ENCODE measurements around the gene SUSD4. TPM values are rescaled to one million over a fixed set of nuclear protein-coding genes. Genes with fewer than 3 reads are reported as not detected.

The SUSD4 gene
- total and polyA plus RNA-seq, 2 of the 4 experiments (the other 2 are of a cell fraction), result 1.8 to 2.7 TPM

DNA sequence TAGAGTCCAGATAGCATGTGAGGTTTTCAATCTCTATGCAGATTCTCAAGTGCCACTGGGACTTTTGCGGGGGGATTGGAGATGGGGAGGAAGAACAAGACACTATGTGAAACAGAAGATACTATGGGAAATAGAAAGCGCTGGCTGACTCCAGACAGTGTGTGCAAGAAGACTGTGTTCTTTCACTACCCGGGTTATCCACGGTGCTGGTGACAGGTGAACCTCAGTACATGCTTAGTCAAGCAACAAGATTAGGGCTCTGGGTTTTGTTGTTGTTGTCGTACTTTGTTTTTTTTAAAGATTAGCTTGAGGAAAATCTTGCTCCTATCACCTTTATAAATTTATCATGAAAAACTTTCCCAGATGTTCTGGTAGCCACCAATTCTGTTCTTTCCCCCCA lies 56.4 kb downstream of the SUSD4 start:
- Histone ChIP-seq H3K14ac (replicated peaks; ENCODE audit: low read depth, low read length) (no peak overlapping the region), H3K18ac (ENCODE audit: low read depth, low read length) (no peak overlapping the region), H2BK120ac (ENCODE audit: low read depth, low read length) (no peak overlapping the region), H3K9me1 (ENCODE audit: insufficient read depth, low read length) (no peaks in the 10 kb centered on the region), H2AK9ac (replicated peaks; ENCODE audit: low read depth, low read length, poor library complexity) (no peak overlapping the region), H3K79me1 (ENCODE audit: low read depth in 1 of 2, low read length in 2 of 2) (no peaks in the 10 kb centered on the region), H3K4me3 (ENCODE audit: insufficient read depth, low read depth, low read length) (no peak overlapping the region), H2AFZ (replicated peaks; ENCODE audit: low read length, poor library complexity) (no peak overlapping the region), H2BK5ac (ENCODE audit: low read depth, low read length, poor library complexity, severe bottlenecking) (no peak overlapping the region), H2BK20ac (ENCODE audit: low read depth, low read length) (no peak overlapping the region), H3K9me3 (ENCODE audit: control insufficient read depth, insufficient read depth, low read length) (peaks cover 2% of the 10 kb centered on the region; the same call in 1 of the 2 replicates), H3K56ac (ENCODE audit: extremely low read depth, insufficient read depth, low read length) (no peak overlapping the region), H3K27ac (ENCODE audit: insufficient read depth, low read length) (no peak overlapping the region), H4K91ac (ENCODE audit: insufficient read depth, low read depth, low read length) (no peak overlapping the region), H3K23ac (ENCODE audit: low read depth, low read length) (no peak overlapping the region), H3K9ac (ENCODE audit: low read depth, low read length) (no peak overlapping the region), H3K4me2 (ENCODE audit: low read depth, low read length) (no peak overlapping the region), H3K36me3 (ENCODE audit: control insufficient read depth, insufficient read depth, low read length) (no peaks in the 10 kb centered on the region), H4K20me1 (ENCODE audit: insufficient read depth, low read length) (no peaks in the 10 kb centered on the region), H3K4ac (ENCODE audit: low read depth, low read length) (no peak overlapping the region), H4K5ac (ENCODE audit: low read depth, low read length) (no peak overlapping the region), H3K27me3 (ENCODE audit: control insufficient read depth, insufficient read depth, low read length) (peaks cover 2% of the 10 kb centered on the region), H2AK5ac (ENCODE audit: low read depth, low read length) (no peak overlapping the region), H2BK15ac (ENCODE audit: low read depth, low read length) (no peak overlapping the region), H4K8ac (ENCODE audit: low read depth in 2 of 2, low read length in 2 of 2) (no peak overlapping the region), H3K4me1 (ENCODE audit: control insufficient read depth, insufficient read depth, low read length) (no peaks in the 10 kb centered on the region)
- intact Hi-C loops (cut with micrococcal nuclease) (no loop called here), in situ Hi-C loops (cut with MboI; ENCODE audit: low sequenced_read_pairs) (no loop called here), dilution Hi-C loops (cut with HindIII; ENCODE audit: low sequenced_read_pairs, unreplicated experiment) (no loop called here)
- TF ChIP-seq FOS (IDR thresholded peaks at IDR 0.05; ENCODE audit: low read depth, low read length) (no peak), CHD1 (IDR thresholded peaks at IDR 0.05; ENCODE audit: low read depth, low read length) (no peak), SMC3 (IDR thresholded peaks at IDR 0.05; ENCODE audit: low read depth, low read length) (no peak), RFX5 (IDR thresholded peaks at IDR 0.05; ENCODE audit: low read depth, low read length) (no peak), CEBPB (IDR thresholded peaks at IDR 0.05; ENCODE audit: low read depth, low read length) (no peak), POLR2A (IDR thresholded peaks at IDR 0.05; ENCODE audit: low read depth, low read length) (no peak), MAZ (IDR thresholded peaks at IDR 0.05; ENCODE audit: borderline replicate concordance, low read depth, low read length) (no peak), MAFK (IDR thresholded peaks at IDR 0.05; ENCODE audit: low read depth, low read length) (no peak), MXI1 (IDR thresholded peaks at IDR 0.05; ENCODE audit: borderline replicate concordance, low read depth, low read length) (no peak), RAD21 (IDR thresholded peaks at IDR 0.05; ENCODE audit: low read length) (no peak), NFE2L2 (IDR thresholded peaks at IDR 0.05; ENCODE audit: low read depth, low read length) (no peak), RCOR1 (IDR thresholded peaks at IDR 0.05; ENCODE audit: insufficient replicate concordance, low read length) (no peak), BHLHE40 (IDR thresholded peaks at IDR 0.05; ENCODE audit: low read depth, low read length) (no peak)
- TF ChIP-seq, protein P1, sequence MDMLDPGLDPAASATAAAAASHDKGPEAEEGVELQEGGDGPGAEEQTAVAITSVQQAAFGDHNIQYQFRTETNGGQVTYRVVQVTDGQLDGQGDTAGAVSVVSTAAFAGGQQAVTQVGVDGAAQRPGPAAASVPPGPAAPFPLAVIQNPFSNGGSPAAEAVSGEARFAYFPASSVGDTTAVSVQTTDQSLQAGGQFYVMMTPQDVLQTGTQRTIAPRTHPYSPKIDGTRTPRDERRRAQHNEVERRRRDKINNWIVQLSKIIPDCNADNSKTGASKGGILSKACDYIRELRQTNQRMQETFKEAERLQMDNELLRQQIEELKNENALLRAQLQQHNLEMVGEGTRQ (IDR thresholded peaks at IDR 0.05; ENCODE audit: low read depth, low read length), result no peak
- TF ChIP-seq, protein P2, sequence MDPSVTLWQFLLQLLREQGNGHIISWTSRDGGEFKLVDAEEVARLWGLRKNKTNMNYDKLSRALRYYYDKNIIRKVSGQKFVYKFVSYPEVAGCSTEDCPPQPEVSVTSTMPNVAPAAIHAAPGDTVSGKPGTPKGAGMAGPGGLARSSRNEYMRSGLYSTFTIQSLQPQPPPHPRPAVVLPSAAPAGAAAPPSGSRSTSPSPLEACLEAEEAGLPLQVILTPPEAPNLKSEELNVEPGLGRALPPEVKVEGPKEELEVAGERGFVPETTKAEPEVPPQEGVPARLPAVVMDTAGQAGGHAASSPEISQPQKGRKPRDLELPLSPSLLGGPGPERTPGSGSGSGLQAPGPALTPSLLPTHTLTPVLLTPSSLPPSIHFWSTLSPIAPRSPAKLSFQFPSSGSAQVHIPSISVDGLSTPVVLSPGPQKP (IDR thresholded peaks at IDR 0.05; ENCODE audit: borderline replicate concordance, low read depth, low read length), result no peak
- TF ChIP-seq, protein P3, sequence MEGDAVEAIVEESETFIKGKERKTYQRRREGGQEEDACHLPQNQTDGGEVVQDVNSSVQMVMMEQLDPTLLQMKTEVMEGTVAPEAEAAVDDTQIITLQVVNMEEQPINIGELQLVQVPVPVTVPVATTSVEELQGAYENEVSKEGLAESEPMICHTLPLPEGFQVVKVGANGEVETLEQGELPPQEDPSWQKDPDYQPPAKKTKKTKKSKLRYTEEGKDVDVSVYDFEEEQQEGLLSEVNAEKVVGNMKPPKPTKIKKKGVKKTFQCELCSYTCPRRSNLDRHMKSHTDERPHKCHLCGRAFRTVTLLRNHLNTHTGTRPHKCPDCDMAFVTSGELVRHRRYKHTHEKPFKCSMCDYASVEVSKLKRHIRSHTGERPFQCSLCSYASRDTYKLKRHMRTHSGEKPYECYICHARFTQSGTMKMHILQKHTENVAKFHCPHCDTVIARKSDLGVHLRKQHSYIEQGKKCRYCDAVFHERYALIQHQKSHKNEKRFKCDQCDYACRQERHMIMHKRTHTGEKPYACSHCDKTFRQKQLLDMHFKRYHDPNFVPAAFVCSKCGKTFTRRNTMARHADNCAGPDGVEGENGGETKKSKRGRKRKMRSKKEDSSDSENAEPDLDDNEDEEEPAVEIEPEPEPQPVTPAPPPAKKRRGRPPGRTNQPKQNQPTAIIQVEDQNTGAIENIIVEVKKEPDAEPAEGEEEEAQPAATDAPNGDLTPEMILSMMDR (conservative IDR thresholded peaks at IDR 0.05; ENCODE audit: low read depth, low read length), result no peak
- ChIA-PET CTCF (interaction anchor here (0.7 kb wide), 1 partner anchor 174 kb away, joined by 3 read pairs; no protein-coding TSS in a partner anchor), POLR2A (ENCODE audit: unreplicated experiment) (no interaction called here)
- DNase-seq, result no peak
- ATAC-seq (ENCODE audit: low read depth), result no peak
- no TSS peak for BruUV-seq (replicated peaks)
- WGBS, 2 experiments (ENCODE audit: extremely low coverage in 2 of 2, insufficient read length in 1 of 2), result 100% methylated on average over 1 of the region's 5 CpGs; no CpG with 5 or more reads in 1 of the 2 experiments
